Measurements from ENCODE around the gene CWF19L2.

Gene CWF19L2

DNA sequence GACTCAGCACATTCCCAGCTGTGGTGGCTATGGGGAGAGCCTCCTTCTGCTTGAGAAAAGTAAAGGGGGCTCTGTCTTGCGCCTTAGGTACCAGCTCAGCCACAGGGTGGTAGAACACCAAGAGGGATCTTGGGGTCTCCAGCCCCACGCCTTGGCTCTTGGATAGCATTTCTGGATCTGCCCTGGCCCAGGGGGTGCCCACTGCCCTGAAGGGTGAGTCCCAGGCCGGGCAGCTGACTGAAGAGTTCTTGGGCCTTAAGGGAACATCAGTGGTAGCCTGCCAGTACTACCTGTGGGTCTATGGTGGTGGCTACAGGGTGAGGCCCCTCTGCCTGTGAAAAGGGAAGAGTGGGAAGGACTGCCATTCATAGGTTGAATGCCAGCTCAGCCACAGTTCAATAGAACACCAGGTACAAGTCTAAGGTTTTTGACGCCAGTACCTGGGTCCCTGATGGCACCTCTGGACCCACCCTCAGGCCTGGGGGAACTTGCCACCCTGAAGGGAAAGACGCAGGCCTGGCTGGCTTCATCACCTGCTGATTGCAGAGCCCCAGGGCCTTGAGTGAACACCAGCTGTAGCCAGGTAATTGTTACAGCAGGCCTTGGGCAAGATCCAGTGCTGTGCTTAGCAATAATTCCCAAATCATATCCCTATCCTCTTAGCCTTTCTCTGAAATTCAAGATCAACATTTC lies 3.9 kb downstream of the CWF19L2 start:
- Histone ChIP-seq H3K9me3 (no peaks in the 10 kb centered on the region), H3K27me3 (no peaks in the 10 kb centered on the region), H3K4me3 (no peak overlapping the region), H3K4me1 (peaks cover 0 to 16% (median 8%) of the 10 kb centered on the region in 4 donors), H3K27ac (no peak overlapping the region), H3K36me3 (peaks cover 13 to 27% (median 26%) of the 10 kb centered on the region in 3 donors)
- TF ChIP-seq, protein P1, sequence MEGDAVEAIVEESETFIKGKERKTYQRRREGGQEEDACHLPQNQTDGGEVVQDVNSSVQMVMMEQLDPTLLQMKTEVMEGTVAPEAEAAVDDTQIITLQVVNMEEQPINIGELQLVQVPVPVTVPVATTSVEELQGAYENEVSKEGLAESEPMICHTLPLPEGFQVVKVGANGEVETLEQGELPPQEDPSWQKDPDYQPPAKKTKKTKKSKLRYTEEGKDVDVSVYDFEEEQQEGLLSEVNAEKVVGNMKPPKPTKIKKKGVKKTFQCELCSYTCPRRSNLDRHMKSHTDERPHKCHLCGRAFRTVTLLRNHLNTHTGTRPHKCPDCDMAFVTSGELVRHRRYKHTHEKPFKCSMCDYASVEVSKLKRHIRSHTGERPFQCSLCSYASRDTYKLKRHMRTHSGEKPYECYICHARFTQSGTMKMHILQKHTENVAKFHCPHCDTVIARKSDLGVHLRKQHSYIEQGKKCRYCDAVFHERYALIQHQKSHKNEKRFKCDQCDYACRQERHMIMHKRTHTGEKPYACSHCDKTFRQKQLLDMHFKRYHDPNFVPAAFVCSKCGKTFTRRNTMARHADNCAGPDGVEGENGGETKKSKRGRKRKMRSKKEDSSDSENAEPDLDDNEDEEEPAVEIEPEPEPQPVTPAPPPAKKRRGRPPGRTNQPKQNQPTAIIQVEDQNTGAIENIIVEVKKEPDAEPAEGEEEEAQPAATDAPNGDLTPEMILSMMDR (IDR thresholded peaks at IDR 0.05) = no peak
- intact Hi-C loops (cut with DNase I; ENCODE audit: low total_unique reads) = loop anchor here (10.0 kb wide), 1 partner anchor 1011 kb away; the partner anchor contains the start of gene C11orf65
- no peak for DNase-seq

DNA sequence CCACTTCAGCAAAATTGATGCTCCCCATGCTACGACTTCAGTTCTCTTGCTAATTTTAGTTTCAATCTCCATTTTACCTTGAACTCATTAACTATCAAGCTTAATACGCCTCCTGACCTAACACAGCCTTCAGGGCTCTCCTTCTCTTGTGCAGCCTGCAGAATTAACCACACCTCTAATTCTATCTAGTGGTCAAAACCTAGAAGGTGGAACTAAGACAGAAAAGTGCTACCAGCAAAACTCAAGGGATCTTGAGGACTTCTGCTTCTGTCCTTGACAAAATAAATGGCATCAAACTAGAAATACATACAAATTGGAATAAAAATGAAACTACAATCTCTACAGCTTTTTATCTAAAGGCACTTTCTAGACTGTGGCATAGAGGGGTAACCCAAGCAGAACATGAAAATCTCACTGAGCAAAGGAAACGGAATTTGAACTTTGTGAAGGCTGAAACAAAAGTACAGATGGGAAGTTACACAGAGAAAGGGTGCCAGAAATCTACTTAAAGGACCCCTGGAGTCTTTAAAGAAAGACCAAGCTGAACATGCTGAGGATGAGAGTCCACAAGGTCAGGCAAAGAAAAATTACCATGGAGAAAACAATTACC lies 10.7 kb downstream of the CWF19L2 start:
- Histone ChIP-seq H3K27ac (no peak overlapping the region), H3K27me3 (no peaks in the 10 kb centered on the region), H3K4me1 (no peaks in the 10 kb centered on the region), H3K9me3 (no peaks in the 10 kb centered on the region), H3K36me3 (peaks cover 8 to 46% (median 9%) of the 10 kb centered on the region in 3 donors), H3K4me3 (no peak overlapping the region)
- intact Hi-C loops (cut with DNase I; ENCODE audit: low total_unique reads) = no loop called here
- TF ChIP-seq, protein P1 (IDR thresholded peaks at IDR 0.05) = no peak
- no peak for DNase-seq

GRCh38 chr11:107442715-107443215 lies 14.9 kb downstream of the CWF19L2 start:
- TF ChIP-seq, protein P1 (IDR thresholded peaks at IDR 0.05) = no peak
- Histone ChIP-seq H3K36me3 (peaks cover 22 to 74% (median 29%) of the 10 kb centered on the region in 3 donors), H3K27ac (no peak overlapping the region), H3K27me3 (no peaks in the 10 kb centered on the region), H3K9me3 (no peaks in the 10 kb centered on the region), H3K4me3 (no peak overlapping the region), H3K4me1 (no peaks in the 10 kb centered on the region)
- intact Hi-C loops (cut with DNase I; ENCODE audit: low total_unique reads) = no loop called here
- no peak for DNase-seq

- intact Hi-C loops (cut with DNase I; ENCODE audit: low total_unique reads) = no loop called here
- Histone ChIP-seq H3K36me3 (peaks cover 22 to 67% (median 29%) of the 10 kb centered on the region in 3 donors), H3K4me3 (no peak overlapping the region), H3K9me3 (no peaks in the 10 kb centered on the region), H3K27ac (no peak overlapping the region), H3K4me1 (no peaks in the 10 kb centered on the region), H3K27me3 (no peaks in the 10 kb centered on the region)
- TF ChIP-seq, protein P1 (IDR thresholded peaks at IDR 0.05) = no peak
- no peak for DNase-seq
These were observed 17.9 kb downstream of the CWF19L2 start for GRCh38 chr11:107439586-107440167.

DNA sequence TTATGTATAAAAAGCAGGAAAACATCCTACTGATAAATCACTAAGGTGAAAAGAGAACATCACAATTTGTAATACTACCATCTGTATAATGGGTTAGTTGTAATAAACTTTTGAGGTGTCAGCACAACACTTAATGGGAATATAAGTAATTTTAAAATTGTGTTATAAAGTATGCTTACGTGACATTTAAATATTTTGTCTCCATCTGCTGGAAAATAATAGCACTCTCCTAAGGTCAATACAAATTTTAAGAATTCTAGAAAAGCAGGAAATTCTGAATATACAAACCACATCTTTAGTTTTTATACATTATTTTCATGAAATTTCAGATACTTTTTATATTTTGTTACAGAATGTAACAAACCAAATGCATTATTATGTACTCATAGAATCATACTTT lies 19.5 kb downstream of the CWF19L2 start:
- intact Hi-C loops (cut with DNase I; ENCODE audit: low total_unique reads) = no loop called here
- H3K27ac ChIP-seq = no peak overlapping the region
- no peak overlapping the region for H3K4me3 ChIP-seq
- DNase-seq = no peak
- H3K9me3 ChIP-seq = no peaks in the 10 kb centered on the region
- H3K27me3 ChIP-seq = no peaks in the 10 kb centered on the region
- peaks cover 22 to 54% (median 27%) of the 10 kb centered on the region in 3 donors for H3K36me3 ChIP-seq
- no peaks in the 10 kb centered on the region for H3K4me1 ChIP-seq
- TF ChIP-seq, protein P1 (IDR thresholded peaks at IDR 0.05) = no peak

Data from tibial artery (tissue), 4 donors.